Loucy (cell line): ENCODE results near the gene LENG9.

Experiments used
- H2AFZ ChIP-seq: fragments of 200-600 bp; sonication (generic); 2 replicates; pipeline ENCODE4 v1.6.0; 2016; ENCODE audit warnings: antibody characterized with exemption, mild to moderate bottlenecking, low read length, moderate library complexity
- H3F3A ChIP-seq: fragments of 200-600 bp; 2 replicates; pipeline ENCODE4 v1.6.0; 2016; ENCODE audit warnings: antibody characterized with exemption, low read depth, mild to moderate bottlenecking
- H3K27me3 ChIP-seq: fragments of 200-600 bp; sonication (generic); 2 replicates; pipeline ENCODE4 v1.6.1; 2014; ENCODE audit warnings: low read length, mild to moderate bottlenecking; ENCODE audit not compliant: insufficient read depth, poor library complexity, severe bottlenecking
- H3K36me3 ChIP-seq: fragments of 200-600 bp; sonication (generic); 2 replicates; pipeline ENCODE4 v1.6.1; 2016; ENCODE audit warnings: low read length; ENCODE audit not compliant: insufficient read depth
- H3K4me1 ChIP-seq: fragments of 200-600 bp; sonication (generic); 2 replicates; pipeline ENCODE4 v1.5.1; 2014; ENCODE audit warnings: low read length, mild to moderate bottlenecking; ENCODE audit not compliant: insufficient read depth, poor library complexity, severe bottlenecking
- H3K4me2 ChIP-seq: fragments of 200-600 bp; sonication (generic); 2 replicates; pipeline ENCODE4 v1.6.0; 2014; ENCODE audit warnings: antibody characterized with exemption, low read length, low read depth, mild to moderate bottlenecking; ENCODE audit not compliant: poor library complexity, severe bottlenecking
- H3K4me3 ChIP-seq: fragments of 200-600 bp; sonication (generic); 2 replicates; pipeline ENCODE4 v1.5.1; 2014; ENCODE audit warnings: low read length, mild to moderate bottlenecking, mixed read lengths; ENCODE audit not compliant: poor library complexity, severe bottlenecking
- H3K79me2 ChIP-seq: fragments of 200-600 bp; sonication (generic); 2 replicates; pipeline ENCODE4 v1.6.1; 2014; ENCODE audit warnings: low read length; ENCODE audit not compliant: insufficient read depth
- H3K9ac ChIP-seq: fragments of 200-600 bp; sonication (generic); 2 replicates; pipeline ENCODE4 v1.6.0; 2014; ENCODE audit warnings: mild to moderate bottlenecking, low read depth, low read length, moderate library complexity; ENCODE audit not compliant: poor library complexity, severe bottlenecking
- H3K9me2 ChIP-seq: fragments of 200-600 bp; sonication (generic); replicated peaks from 2 replicates; pipeline ENCODE4 v1.6.1; 2016; ENCODE audit warnings: low read depth, low read length, mixed read lengths
- H3K9me3 ChIP-seq: fragments of 200-600 bp; sonication (generic); 2 replicates; pipeline ENCODE4 v1.6.1; 2014; ENCODE audit warnings: mild to moderate bottlenecking, antibody characterized with exemption, low read length, low read depth; ENCODE audit not compliant: insufficient read depth
- H4K20me1 ChIP-seq: fragments of 200-600 bp; sonication (generic); 2 replicates; pipeline ENCODE4 v1.6.0; 2014; ENCODE audit warnings: antibody characterized with exemption, low read length, mild to moderate bottlenecking; ENCODE audit not compliant: insufficient read depth, poor library complexity, severe bottlenecking
- CTCF ChIP-seq: fragments of 200-600 bp; sonication (generic); conservative IDR thresholded peaks from 2 replicates; pipeline ENCODE4 v1.5.1; 2014; ENCODE audit warnings: mild to moderate bottlenecking, antibody characterized with exemption, low read length
- EZH2phosphoT487 ChIP-seq: fragments of 200-600 bp; IDR thresholded peaks from 2 replicates; pipeline ENCODE4 v1.6.1; 2018; ENCODE audit warnings: antibody characterized with exemption, mild to moderate bottlenecking, moderate library complexity, borderline replicate concordance

Gene LENG9

GRCh38 chr19:54430306-54431254 is 33.0 kb downstream of the LENG9 start:
- no peak overlapping the region for H2AFZ ChIP-seq

GRCh38 chr19:54429545-54430227 is 33.9 kb downstream of the LENG9 start:
- H3K4me1 ChIP-seq: no peaks in the 10 kb centered on the region
- TF ChIP-seq CTCF (no peak), EZH2phosphoT487 (no peak)
- H3K4me2 ChIP-seq: no peak overlapping the region
- no peaks in the 10 kb centered on the region for H3K9me3 ChIP-seq
- H3F3A ChIP-seq: no peaks in the 10 kb centered on the region
- no peaks in the 10 kb centered on the region for H3K36me3 ChIP-seq
- H3K4me3 ChIP-seq: no peak overlapping the region
- no peak overlapping the region for H3K9ac ChIP-seq
- no peaks in the 10 kb centered on the region for H4K20me1 ChIP-seq
- H3K27me3 ChIP-seq: no peaks in the 10 kb centered on the region
- no peak overlapping the region for H2AFZ ChIP-seq
- no peaks in the 10 kb centered on the region for H3K9me2 ChIP-seq
- H3K79me2 ChIP-seq: no peaks in the 10 kb centered on the region

More at GRCh38 chr19:54430306-54431254, 33.0 kb downstream of the LENG9 start:
- no peaks in the 10 kb centered on the region for H3K79me2 ChIP-seq
- no peak overlapping the region for H3K4me2 ChIP-seq
- H3F3A ChIP-seq: no peaks in the 10 kb centered on the region
- H3K9me3 ChIP-seq: no peaks in the 10 kb centered on the region
- H4K20me1 ChIP-seq: no peaks in the 10 kb centered on the region
- no peaks in the 10 kb centered on the region for H3K9me2 ChIP-seq
- no peaks in the 10 kb centered on the region for H3K36me3 ChIP-seq
- H3K27me3 ChIP-seq: no peaks in the 10 kb centered on the region
- H3K4me1 ChIP-seq: no peaks in the 10 kb centered on the region
- TF ChIP-seq CTCF (no peak), EZH2phosphoT487 (no peak)
- H3K4me3 ChIP-seq: no peak overlapping the region
- H3K9ac ChIP-seq: no peak overlapping the region

GRCh38 chr19:54429176-54429495 is 34.4 kb downstream of the LENG9 start:
- no peak overlapping the region for H3K4me2 ChIP-seq
- H3K79me2 ChIP-seq: no peaks in the 10 kb centered on the region
- H4K20me1 ChIP-seq: no peaks in the 10 kb centered on the region
- H3K27me3 ChIP-seq: no peaks in the 10 kb centered on the region
- no peak overlapping the region for H2AFZ ChIP-seq
- TF ChIP-seq EZH2phosphoT487 (no peak), CTCF (no peak)
- no peaks in the 10 kb centered on the region for H3K9me2 ChIP-seq
- H3K36me3 ChIP-seq: no peaks in the 10 kb centered on the region
- H3K9me3 ChIP-seq: no peaks in the 10 kb centered on the region
- no peak overlapping the region for H3K4me3 ChIP-seq
- H3K9ac ChIP-seq: no peak overlapping the region
- H3K4me1 ChIP-seq: no peaks in the 10 kb centered on the region
- no peaks in the 10 kb centered on the region for H3F3A ChIP-seq
